ENCODE results near the gene ANKRD44. TPM values are rescaled to one million over a fixed set of nuclear protein-coding genes. Genes with fewer than 3 reads are reported as not detected.
A peak's percentile ranks its signal among the peaks of the same experiment; 100 is the strongest.
"Not testable (repeated sequence)": the region's sequence is repeated elsewhere in the genome, so short reads cannot be mapped to it uniquely, and the experiment has no call there.

Gene ANKRD44
- total RNA-seq, 1 donor, result 29.2 TPM

GRCh38 chr2:197296835-197297234, 13.7 kb downstream of the ANKRD44 start:
- DNase-seq (ENCODE audit: low read depth), result no peak
- no peak for TF ChIP-seq CTCF (IDR thresholded peaks at IDR 0.05; ENCODE audit: insufficient read depth, low read length)
- no peak overlapping the region for H3K4me3 ChIP-seq (ENCODE audit: low read depth, low read length)

- no peak for DNase-seq (ENCODE audit: low read depth)
- no peak for TF ChIP-seq CTCF (IDR thresholded peaks at IDR 0.05; ENCODE audit: insufficient read depth, low read length)
- no peak overlapping the region for H3K4me3 ChIP-seq (ENCODE audit: low read depth, low read length)
These were observed 16.3 kb downstream of the ANKRD44 start for GRCh38 chr2:197294260-197294659.

- TF ChIP-seq CTCF (IDR thresholded peaks at IDR 0.05; ENCODE audit: insufficient read depth, low read length), result no peak
- DNase-seq (ENCODE audit: low read depth), result no peak
These were observed 17.1 kb downstream of the ANKRD44 start for GRCh38 chr2:197293252-197294007.

GRCh38 chr2:197292619-197293018, 18.0 kb downstream of the ANKRD44 start:
- no peak for DNase-seq (ENCODE audit: low read depth)
- H3K4me3 ChIP-seq (ENCODE audit: low read depth, low read length), result no peak overlapping the region
- no peak for TF ChIP-seq CTCF (IDR thresholded peaks at IDR 0.05; ENCODE audit: insufficient read depth, low read length)

More at GRCh38 chr2:197293252-197294007, 17.1 kb downstream of the ANKRD44 start:
- no peak overlapping the region for H3K4me3 ChIP-seq (ENCODE audit: low read depth, low read length)

GRCh38 chr2:197287596-197287932, 23.0 kb downstream of the ANKRD44 start:
- H3K4me3 ChIP-seq (ENCODE audit: low read depth, low read length); DNase-seq (ENCODE audit: low read depth): not testable (repeated sequence)

- no peak overlapping the region for H3K4me3 ChIP-seq (ENCODE audit: low read depth, low read length)
- no peak for TF ChIP-seq CTCF (IDR thresholded peaks at IDR 0.05; ENCODE audit: insufficient read depth, low read length)
- peak; percentile 89 for DNase-seq (ENCODE audit: low read depth)
These were observed 23.6 kb downstream of the ANKRD44 start for GRCh38 chr2:197286805-197287595.

GRCh38 chr2:197285361-197285760, 25.2 kb downstream of the ANKRD44 start:
- no peak for TF ChIP-seq CTCF (IDR thresholded peaks at IDR 0.05; ENCODE audit: insufficient read depth, low read length)
- no peak overlapping the region for H3K4me3 ChIP-seq (ENCODE audit: low read depth, low read length)
- DNase-seq (ENCODE audit: low read depth), result no peak

Measured in fibroblast of the aortic adventitia (primary cell).